K562 (cell line): ENCODE measurements around the gene KLK14. TPM values are rescaled to one million over a fixed set of nuclear protein-coding genes. Genes with fewer than 3 reads are reported as not detected.

Source experiments
- BDP1 ChIP-seq: IDR thresholded peaks from 3 replicates; pipeline ENCODE4 v1.6.1; 2011; ENCODE audit not compliant: insufficient read length, insufficient read depth
- E2F3 ChIP-seq: fragments of 250-450 bp; sonication (Bioruptor Pico); IDR thresholded peaks from 2 replicates; pipeline ENCODE4 v1.4.0; 2020; ENCODE audit warnings: mild to moderate bottlenecking
- JUND ChIP-seq, 2 experiments: IDR thresholded peaks; 2 replicates in 1 of 2; 3 replicates in 1 of 2; pipeline ENCODE4 v1.6.1; 2011; ENCODE audit warnings: borderline replicate concordance in 2 of 2, low read depth in 2 of 2, low read length in 2 of 2, improper control_type of control experiment in 1 of 2, missing biosample characterization in 1 of 2, missing genetic modification characterization in 1 of 2, missing genetic modification reagents in 1 of 2
- KLF16 ChIP-seq: IDR thresholded peaks from 2 replicates; pipeline ENCODE4 v1.6.1; 2016; ENCODE audit warnings: antibody characterized with exemption
- MCM2 ChIP-seq: fragments of 450-650 bp; IDR thresholded peaks from 2 replicates; pipeline ENCODE4 v1.6.1; 2017; ENCODE audit warnings: low read depth, mild to moderate bottlenecking
- MEIS2 ChIP-seq: fragments of 450-650 bp; IDR thresholded peaks from 2 replicates; pipeline ENCODE4 v1.6.1; 2014; ENCODE audit warnings: mild to moderate bottlenecking; ENCODE audit not compliant: partially characterized antibody
- NFXL1 ChIP-seq: fragments of 450-650 bp; formaldehyde crosslinking; IDR thresholded peaks from 2 replicates; pipeline ENCODE4 v1.4.0; 2021; ENCODE audit warnings: mild to moderate bottlenecking
- POLR2AphosphoS5 ChIP-seq: IDR thresholded peaks from 2 replicates; pipeline ENCODE4 v1.6.1; 2011; ENCODE audit warnings: mild to moderate bottlenecking, low read depth, low read length, moderate library complexity; ENCODE audit not compliant: control insufficient read depth, insufficient read depth
- SAFB2 ChIP-seq: fragments of 200-400 bp; formaldehyde crosslinking; IDR thresholded peaks from 2 replicates; pipeline ENCODE4 v1.6.1; 2018; ENCODE audit warnings: borderline replicate concordance, low read length, low read depth, moderate library complexity; ENCODE audit not compliant: severe bottlenecking
- SMAD2 ChIP-seq: fragments of 150-350 bp; IDR thresholded peaks from 2 replicates; pipeline ENCODE4 v1.6.1; 2014; ENCODE audit warnings: low read depth, mild to moderate bottlenecking, low read length
- XRCC4 ChIP-seq: IDR thresholded peaks from one replicate; pipeline ENCODE4 v1.6.1; 2011; ENCODE audit not compliant: insufficient read depth, insufficient read length; ENCODE audit errors: extremely low read depth
- ZBTB5 ChIP-seq: fragments of 450-650 bp; IDR thresholded peaks from 2 replicates; pipeline ENCODE4 v1.6.1; 2017; ENCODE audit warnings: antibody characterized with exemption
- ZFP1 ChIP-seq: fragments of 450-650 bp; formaldehyde crosslinking; IDR thresholded peaks from 2 replicates; pipeline ENCODE4 v1.4.0; 2020; ENCODE audit warnings: mild to moderate bottlenecking, mixed read lengths
- ZFPM2 ChIP-seq: fragments of 250-450 bp; sonication (Bioruptor Pico); IDR thresholded peaks from 2 replicates; pipeline ENCODE4 v1.5.1; 2022; ENCODE audit warnings: mild to moderate bottlenecking
- ZZZ3 ChIP-seq: fragments of 450-650 bp; IDR thresholded peaks from 2 replicates; pipeline ENCODE4 v1.6.1; 2016; ENCODE audit warnings: antibody characterized with exemption, mild to moderate bottlenecking, moderate library complexity
- polyA plus RNA-seq, 8 experiments: library from polyadenylated mRNA; depleted of rRNA in 4 of 8; stranded (reverse) in 5 of 8; unstranded in 3 of 8; fragments of >200 nt; fragmentation: Nextera tagmentation in 2 of 8; fragmentation: Illumina TruSeq in 1 of 8; extraction: Ambion mirVana in 2 of 8; extraction: Trizol in 1 of 8; gene quantifications; 2 replicates each; pipeline versions ENCODE4 v1.2.1 to v1.2.3, GENCODE V29; 2011 to 2014; ENCODE audit warnings: inconsistent platforms in 1 of 8, missing spikeins in 1 of 8
- total RNA-seq, 7 experiments: library from RNA; depleted of rRNA in 6 of 7; stranded (reverse); fragments of >200 nt in 6 of 7; fragmentation: Illumina TruSeq in 2 of 7; extraction: Trizol in 2 of 7; gene quantifications; 2 replicates each; pipeline versions ENCODE4 v1.2.1 to v1.2.3, GENCODE V29; 2011 to 2021; ENCODE audit warnings: low replicate concordance in 1 of 7
- TF ChIP-seq, protein P1 (sequence below): fragments of 200-400 bp; formaldehyde crosslinking; IDR thresholded peaks from 2 replicates; pipeline ENCODE4 v1.6.1; 2017; ENCODE audit warnings: mild to moderate bottlenecking, low read depth, low read length, moderate library complexity
- TF ChIP-seq, protein P2 (sequence below), 2 experiments: fragments of 450-650 bp in 1 of 2; sonication (generic) in 1 of 2; formaldehyde crosslinking; conservative IDR thresholded peaks; 2 replicates each; pipeline versions ENCODE4 v1.4.0 to v1.8.1; 2020 to 2022; ENCODE audit warnings: mild to moderate bottlenecking in 1 of 2, missing genetic modification reagents in 1 of 2
- TF ChIP-seq, protein P3 (sequence below): IDR thresholded peaks from 3 replicates; pipeline ENCODE4 v1.6.1; 2011; ENCODE audit warnings: borderline replicate concordance, mild to moderate bottlenecking, moderate library complexity; ENCODE audit not compliant: insufficient read length; ENCODE audit errors: extremely low read depth

KLK14 gene
- total and polyA plus RNA-seq, 9 of the 15 experiments (the other 6 are each of a cell fraction or from before 2014, with no cell fraction given), result not detected

DNA sequence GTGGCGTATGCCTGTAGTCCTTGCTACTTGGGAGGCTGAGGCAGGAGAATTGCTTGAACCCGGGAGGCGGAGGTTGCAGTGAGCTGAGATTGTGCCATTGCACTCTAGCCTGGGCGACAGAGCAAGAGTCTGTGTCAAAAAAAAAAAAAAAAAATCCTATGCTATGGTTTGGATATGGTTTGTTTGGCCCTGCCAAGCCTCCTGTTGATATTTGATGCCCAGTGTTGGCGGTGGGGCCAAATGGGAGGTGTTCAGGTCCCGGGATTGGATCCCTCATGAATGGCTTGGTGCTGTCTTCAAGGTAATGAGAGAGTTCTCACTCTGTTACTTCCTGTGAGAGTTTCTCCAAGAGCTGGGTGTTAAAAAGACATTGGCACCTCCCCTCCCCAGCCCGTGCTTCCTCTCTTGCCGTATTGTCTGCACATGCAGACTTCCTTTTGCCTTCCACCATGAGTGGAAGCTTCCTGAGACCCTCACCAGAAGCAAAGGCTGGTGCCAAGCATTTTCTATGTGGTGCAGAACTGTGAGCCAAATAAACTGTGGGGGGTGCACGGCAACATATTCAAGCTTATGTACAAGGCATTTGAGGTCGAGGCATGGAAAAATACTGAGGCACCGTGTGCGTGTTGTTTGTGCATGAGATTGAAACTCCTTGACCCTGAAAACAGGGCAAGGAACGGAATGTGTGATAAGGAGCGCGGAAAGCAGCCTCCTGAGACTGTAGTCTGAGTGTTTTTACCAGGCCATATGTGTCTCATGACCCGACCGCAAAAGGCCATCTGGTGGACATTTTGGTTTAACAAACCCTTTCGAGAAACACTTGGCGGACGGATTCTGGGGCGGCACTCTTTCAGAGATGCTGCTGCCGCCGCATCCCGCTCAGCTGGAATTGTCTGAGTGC is 49.3 kb upstream of the KLK14 start (continued):
- TF ChIP-seq XRCC4, result no peak
- TF ChIP-seq ZBTB5, result no peak
- TF ChIP-seq POLR2AphosphoS5, result no peak
- TF ChIP-seq BDP1, result no peak
- TF ChIP-seq ZFPM2 (CRISPR knock-in tag), result no peak
- no peak for TF ChIP-seq NFXL1 (CRISPR knock-in tag)
- TF ChIP-seq, protein P1, sequence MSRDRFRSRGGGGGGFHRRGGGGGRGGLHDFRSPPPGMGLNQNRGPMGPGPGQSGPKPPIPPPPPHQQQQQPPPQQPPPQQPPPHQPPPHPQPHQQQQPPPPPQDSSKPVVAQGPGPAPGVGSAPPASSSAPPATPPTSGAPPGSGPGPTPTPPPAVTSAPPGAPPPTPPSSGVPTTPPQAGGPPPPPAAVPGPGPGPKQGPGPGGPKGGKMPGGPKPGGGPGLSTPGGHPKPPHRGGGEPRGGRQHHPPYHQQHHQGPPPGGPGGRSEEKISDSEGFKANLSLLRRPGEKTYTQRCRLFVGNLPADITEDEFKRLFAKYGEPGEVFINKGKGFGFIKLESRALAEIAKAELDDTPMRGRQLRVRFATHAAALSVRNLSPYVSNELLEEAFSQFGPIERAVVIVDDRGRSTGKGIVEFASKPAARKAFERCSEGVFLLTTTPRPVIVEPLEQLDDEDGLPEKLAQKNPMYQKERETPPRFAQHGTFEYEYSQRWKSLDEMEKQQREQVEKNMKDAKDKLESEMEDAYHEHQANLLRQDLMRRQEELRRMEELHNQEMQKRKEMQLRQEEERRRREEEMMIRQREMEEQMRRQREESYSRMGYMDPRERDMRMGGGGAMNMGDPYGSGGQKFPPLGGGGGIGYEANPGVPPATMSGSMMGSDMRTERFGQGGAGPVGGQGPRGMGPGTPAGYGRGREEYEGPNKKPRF, result no peak
- peak; percentile 51; the same call in 1 of the 2 replicates for TF ChIP-seq JUND (IDR thresholded peaks at IDR 0.05; ENCODE audit: borderline replicate concordance, low read depth, low read length)
- TF ChIP-seq JUND (tag; IDR thresholded peaks at IDR 0.05; ENCODE audit: borderline replicate concordance, low read depth, low read length), result peak; percentile 30; the same call in 1 of the 3 replicates
- no peak for TF ChIP-seq ZFP1 (CRISPR knock-in tag)
- TF ChIP-seq E2F3 (CRISPR knock-in tag), result no peak
- peak; percentile 62; the same call in 1 of the 2 replicates for TF ChIP-seq KLF16
- TF ChIP-seq, protein P2, sequence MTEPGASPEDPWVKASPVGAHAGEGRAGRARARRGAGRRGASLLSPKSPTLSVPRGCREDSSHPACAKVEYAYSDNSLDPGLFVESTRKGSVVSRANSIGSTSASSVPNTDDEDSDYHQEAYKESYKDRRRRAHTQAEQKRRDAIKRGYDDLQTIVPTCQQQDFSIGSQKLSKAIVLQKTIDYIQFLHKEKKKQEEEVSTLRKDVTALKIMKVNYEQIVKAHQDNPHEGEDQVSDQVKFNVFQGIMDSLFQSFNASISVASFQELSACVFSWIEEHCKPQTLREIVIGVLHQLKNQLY (CRISPR knock-in tag; conservative IDR thresholded peaks at IDR 0.05), result no peak
- TF ChIP-seq MCM2, result no peak
- TF ChIP-seq, protein P3, sequence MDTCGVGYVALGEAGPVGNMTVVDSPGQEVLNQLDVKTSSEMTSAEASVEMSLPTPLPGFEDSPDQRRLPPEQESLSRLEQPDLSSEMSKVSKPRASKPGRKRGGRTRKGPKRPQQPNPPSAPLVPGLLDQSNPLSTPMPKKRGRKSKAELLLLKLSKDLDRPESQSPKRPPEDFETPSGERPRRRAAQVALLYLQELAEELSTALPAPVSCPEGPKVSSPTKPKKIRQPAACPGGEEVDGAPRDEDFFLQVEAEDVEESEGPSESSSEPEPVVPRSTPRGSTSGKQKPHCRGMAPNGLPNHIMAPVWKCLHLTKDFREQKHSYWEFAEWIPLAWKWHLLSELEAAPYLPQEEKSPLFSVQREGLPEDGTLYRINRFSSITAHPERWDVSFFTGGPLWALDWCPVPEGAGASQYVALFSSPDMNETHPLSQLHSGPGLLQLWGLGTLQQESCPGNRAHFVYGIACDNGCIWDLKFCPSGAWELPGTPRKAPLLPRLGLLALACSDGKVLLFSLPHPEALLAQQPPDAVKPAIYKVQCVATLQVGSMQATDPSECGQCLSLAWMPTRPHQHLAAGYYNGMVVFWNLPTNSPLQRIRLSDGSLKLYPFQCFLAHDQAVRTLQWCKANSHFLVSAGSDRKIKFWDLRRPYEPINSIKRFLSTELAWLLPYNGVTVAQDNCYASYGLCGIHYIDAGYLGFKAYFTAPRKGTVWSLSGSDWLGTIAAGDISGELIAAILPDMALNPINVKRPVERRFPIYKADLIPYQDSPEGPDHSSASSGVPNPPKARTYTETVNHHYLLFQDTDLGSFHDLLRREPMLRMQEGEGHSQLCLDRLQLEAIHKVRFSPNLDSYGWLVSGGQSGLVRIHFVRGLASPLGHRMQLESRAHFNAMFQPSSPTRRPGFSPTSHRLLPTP, result no peak
- TF ChIP-seq SAFB2, result no peak
- TF ChIP-seq SMAD2, result no peak
- TF ChIP-seq ZZZ3, result no peak
- no peak for TF ChIP-seq MEIS2
